Forelimb muscle (tissue), 1 donor: Measurements from ENCODE around the gene PPFIA2. TPM values are rescaled to one million over a fixed set of nuclear protein-coding genes. Genes with fewer than 3 reads are reported as not detected.
A peak's percentile ranks its signal among the peaks of the same experiment; 100 is the strongest.
"Not testable (repeated sequence)": the region's sequence is repeated elsewhere in the genome, so short reads cannot be mapped to it uniquely, and the experiment has no call there.

Experiments used
- DNase-seq: peaks from one replicate; pipeline ENCODE4 v3.0.0-alpha.2; 2013; ENCODE audit warnings: low read depth
- polyA plus RNA-seq: library from polyadenylated mRNA; unstranded; fragments of 120-200 nt; gene quantifications from one replicate; pipeline ENCODE4 v1.2.1, GENCODE V29; 2013; ENCODE audit not compliant: insufficient read length

Gene PPFIA2
- polyA plus RNA-seq, 1 donor = 1.8 TPM

DNA sequence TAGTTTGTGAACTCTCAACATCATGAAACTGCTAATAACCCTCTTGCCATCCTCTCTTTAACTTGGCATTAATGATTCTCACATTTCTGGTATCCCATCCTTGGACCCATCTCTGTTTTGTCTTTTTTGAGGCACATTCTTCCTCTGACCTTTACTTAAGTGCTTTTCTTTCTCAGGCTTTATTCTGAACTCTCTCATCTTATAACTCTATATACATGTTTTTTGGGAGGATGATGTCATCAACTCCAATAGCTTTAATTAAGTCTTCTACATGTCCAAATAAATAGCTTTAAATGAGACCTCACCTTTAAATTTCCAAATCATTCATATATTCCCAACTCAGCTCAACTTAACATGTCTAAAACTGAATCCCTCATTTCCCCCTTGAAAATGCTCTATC, 88.4 kb downstream of the PPFIA2 start:
- no peak for DNase-seq

DNA sequence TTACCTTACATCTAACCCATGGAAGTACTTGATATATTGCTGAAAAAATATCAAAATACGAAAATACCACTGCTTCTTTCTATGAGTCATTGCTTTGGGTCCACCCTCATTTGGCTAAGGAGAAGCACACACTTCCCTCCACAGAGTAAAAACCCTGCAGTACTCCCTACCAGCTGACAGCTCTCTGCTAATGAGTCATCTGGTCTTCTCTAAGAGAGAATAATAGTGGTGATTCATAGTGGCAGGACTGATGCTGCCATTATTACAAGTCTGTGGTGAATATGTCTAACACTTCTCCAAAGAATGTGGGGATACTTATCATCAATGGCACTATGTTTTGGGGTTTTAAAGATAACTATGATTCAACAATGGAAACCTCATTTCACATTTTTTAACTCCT, 90.7 kb downstream of the PPFIA2 start:
- no peak for DNase-seq

DNA sequence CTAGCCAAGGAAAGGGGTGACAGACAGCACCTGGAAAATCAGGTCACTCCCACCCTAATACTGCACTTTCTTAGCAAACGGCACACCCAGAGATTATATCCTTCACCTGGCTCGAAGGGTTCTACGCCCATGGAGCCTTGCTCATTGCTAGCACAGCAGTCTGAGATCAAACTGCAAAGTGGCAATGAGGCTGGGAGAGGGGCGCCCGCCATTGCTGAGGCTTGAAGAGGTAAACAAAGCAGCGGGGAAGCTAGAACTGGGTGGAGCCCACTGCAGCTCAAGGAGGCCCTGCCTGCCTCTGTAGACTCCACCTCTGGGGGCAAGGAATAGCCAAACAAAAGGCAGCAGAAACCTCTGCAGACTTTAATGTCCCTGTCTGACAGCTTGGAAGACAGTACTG, 99.8 kb downstream of the PPFIA2 start:
- not testable (repeated sequence) for DNase-seq

DNA sequence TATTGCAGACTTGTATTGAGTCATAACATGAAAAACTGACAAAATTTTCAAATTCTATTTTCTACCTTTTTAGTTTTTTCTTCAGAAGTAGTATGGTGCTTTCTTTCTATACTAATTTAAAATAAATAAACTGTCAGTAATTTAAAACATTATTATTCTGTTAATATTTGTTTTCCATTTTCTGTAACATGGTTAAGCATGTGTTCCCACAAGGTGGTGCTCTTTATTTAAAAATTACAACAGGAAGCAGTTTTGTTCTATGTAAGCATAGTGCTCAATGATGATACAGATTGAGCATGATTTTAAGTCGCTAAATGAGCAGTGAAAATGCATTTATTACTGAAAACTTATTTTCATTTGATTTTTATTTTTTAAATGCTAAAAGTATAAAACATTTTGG, 114.6 kb downstream of the PPFIA2 start:
- DNase-seq = peak; percentile 22

DNA sequence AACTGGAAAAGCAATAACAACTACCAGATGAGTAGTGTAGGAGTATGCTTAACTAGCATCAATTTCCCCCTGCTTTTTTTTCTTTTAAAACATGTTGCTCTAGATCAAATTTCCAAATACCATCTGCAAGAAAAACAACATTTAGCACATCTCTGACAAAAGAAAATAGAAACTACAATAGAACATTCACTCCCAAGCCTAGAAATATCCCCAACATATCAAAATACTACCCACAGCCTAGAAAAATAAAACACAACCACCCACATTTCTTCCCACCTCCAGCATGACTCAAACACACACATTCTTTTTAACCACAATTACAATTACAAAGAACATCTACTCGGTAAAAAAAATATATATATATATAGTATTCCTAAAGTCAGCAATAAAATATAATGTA, 120.0 kb downstream of the PPFIA2 start:
- DNase-seq = no peak

DNA sequence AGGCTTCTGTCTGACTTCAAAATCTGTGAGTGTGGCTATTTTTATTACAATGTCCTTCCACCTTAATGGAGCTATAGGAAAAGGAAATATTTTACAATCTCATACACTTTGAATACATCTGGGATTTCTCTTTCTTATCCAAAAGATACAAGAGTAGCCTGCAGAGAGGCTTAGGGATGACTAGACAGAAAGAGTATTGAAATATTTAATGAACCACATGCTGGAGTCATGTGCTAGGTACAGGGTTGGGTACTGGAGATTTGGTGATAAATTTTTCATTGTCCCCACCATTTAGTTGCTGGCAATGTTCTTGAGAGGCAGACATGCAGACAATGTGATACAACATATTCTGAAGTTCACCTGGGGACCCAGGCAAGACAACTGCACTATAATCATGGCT, 126.0 kb downstream of the PPFIA2 start:
- no peak for DNase-seq

DNA sequence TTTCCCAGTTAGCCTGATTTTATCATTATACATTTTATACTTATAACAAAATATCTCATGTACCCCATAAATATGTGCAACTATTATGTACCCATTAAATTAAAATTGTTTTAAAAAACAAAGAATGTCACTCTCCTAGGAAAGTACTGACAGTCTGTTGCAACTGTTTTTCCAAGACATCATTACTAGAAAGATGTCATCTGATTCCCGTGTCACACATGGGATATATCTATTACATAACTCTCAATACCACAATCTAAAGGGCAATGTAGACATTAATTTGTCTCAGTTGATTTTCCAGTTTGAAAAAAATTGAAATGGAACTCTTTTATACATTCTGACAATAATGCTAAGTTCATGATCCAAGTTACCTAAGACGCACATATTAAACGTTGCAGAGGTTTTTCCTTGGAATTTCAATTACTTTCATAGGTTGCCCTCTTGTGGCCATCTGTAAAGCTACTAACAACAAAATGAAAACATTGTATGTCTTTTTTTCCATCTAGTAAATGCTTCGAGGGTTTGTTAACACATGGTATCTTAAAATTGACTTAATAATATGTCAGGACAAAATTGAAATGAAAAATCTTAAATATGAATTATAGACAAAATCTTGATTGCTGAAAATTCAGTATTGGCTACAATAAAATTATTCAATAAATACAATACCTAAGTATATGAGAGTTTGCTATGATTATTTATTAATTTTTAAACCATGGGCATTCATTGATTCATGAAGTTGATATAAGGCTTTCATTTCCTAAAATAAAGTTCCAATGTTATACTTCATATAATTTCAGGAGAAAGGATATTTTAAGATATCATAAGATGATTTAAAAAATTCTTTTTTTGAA, 131.6 kb downstream of the PPFIA2 start:
- DNase-seq = peak; percentile 14

DNA sequence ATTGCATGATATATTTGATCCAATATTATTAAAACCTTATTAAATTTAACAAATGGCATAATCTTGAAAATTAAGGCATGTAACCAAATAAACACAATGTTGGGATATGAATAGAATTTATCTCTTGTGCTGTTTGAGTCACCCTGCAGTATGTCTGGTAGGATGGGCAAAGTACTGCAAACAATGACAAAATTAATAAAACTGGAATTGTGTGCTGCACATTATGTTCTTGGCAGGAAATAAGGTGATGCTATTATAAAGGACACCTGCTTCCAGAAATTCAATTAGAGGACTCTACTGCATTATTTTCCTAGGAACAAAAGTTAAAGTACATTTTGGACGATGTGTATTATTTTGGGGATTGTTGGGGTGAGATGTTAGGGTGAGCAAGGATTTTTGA, 132.7 kb downstream of the PPFIA2 start:
- DNase-seq = no peak

DNA sequence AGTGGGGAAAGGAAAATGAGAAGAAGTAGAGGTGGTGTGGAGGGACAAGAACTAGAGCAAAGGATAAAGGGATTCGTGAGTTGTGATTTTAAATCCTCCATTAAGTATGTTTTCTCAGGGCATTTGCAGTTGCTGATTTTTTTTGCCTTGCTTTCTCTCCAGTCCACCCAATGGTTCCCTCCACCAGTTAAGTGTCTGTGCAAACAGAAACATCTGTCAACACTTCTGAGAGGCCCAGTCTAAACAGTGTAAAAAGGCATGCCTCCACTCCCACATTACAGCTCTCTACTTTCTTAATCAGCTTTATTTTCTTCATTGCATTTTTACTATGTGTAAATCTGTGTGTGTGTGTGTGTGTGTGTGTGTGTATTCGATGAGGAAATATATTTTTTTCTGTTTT, 141.2 kb downstream of the PPFIA2 start:
- DNase-seq = no peak

DNA sequence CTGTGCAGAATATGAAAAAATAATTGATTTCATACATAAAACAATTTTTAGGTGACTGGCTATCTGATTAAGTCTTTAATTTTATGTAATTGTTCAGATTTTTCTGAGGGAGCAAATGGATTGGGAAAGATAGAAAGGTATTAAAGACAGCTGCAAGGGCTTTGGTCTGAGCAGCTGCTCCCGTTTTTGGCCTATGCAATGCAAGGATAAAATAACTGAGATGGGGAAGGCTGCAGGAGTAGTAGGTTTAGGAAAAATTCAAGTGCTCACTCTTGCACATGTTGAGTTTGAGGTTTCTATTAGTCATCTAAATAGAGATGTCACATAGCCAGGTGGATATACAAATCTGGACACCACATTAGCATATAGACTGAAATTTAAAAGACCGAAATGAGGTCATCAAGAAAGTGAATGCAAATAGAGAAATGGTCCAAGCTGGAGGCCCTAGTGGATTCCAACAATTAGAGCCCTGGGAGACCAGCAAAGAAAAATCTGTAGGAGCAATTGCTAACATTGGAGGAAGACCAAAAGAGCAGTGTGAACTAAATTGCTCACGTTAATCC, 144.0 kb downstream of the PPFIA2 start:
- DNase-seq = no peak

DNA sequence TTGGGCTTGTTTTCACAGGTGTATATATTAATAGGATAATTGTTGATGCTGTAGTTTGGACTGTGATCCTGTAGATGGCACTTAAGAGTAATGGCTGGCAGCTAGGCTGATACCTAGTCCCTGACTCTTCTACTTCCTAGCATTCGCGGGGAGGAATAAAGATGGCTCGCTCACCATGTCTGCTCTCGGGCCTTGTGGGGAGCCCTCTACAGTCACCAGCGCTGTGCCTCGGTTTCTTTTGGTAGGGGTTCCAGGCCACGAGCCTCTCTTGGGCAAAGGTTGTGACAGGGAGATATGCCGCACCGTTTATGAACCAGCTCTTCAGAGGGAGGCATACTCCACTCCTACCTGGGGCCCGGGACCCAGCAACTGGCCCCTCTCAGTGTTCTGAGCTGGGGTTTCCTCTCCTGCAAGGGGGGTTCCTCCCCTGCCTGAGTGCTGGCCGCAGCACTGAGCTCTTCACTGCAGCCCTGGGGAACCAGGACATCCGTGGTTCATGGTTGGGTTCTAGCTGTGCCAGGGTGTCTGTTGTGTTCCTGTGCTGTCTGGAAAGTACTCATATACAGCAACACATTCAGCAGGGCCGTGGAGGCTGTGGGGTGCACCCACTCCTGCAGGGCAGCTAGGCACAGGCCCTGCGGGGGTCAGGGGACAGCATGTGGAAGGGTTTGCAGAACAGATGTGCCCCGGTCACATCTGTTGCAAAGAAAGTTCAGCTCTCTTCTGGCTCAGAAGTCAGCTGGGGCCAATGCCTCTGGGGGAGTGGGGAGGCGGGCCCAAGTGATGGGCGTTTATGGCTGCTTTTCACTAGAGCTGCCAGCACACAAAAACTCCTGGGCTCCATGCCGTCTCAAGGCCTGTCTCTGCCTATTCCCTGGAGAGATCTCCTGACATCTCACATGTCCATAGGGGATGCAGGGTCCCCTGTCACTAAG, 147.9 kb downstream of the PPFIA2 start:
- DNase-seq = no peak

DNA sequence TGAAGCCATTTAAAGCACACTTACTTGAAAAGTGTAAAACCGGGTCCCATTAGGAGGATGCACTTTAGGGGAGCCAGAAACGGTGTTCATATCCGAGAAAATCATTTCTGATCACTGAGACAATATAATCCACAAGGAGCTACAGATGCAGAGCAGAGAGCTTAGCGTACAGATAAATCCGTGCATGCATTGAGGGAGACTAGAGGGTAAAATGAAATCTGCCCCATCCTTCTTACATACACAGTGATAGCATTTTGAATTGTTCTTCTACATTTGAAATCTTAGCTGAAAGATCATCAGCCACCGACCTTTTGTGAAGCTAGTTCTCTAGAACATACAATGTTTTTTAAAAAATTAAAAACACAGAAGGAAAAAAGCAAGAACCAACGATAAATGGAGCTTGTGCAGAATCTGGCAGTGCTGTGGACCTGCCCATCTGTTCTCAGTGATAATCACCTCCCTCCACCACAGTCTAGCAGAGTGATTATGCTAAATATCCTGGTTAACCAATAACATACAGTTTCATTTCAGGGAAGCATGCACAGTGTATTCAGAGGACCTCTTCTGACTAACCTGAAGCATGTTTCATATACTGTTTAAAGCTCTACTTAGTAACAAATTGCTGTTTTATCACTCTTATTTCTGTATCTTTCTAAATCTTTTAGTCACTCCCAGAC, 161.1 kb downstream of the PPFIA2 start:
- DNase-seq = no peak

DNA sequence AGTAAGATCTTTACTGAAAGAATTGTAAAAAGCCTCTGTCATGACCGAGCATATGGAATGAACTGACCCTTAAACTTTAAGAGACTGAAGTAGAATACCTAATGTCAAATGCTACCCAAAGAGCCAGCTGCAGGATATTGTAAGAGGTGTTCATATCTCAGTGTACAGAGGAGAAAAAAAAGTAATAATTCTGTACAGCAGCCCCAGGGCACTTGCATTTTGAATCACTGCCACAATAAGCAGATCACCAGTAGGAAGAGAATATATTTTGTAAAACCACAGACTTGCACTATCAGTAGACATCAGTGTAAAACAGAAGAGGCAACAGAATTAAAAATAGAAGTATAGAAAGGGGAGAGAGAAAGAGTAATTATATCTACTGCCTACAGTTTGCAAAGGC, 162.6 kb downstream of the PPFIA2 start:
- no peak for DNase-seq

DNA sequence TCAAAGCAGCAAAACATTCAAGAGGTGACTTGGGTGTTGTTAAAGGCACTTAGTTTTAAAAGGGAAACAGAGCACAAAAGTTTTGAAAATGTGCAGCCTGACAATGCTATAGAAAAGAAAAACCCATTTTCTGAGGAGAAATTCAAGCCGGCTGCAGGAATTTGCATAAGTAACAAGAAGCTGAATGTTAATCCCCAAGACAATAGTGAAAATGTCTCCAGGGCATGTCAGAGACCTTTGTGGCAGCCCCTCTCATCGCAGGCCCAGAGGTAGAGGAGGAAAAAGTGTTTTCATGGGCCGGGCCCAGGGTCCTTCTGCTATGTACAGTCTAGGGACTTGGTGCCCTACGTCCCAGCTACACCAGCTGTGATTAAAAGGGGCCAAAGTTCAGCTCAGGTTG, 167.9 kb downstream of the PPFIA2 start:
- DNase-seq = no peak

DNA sequence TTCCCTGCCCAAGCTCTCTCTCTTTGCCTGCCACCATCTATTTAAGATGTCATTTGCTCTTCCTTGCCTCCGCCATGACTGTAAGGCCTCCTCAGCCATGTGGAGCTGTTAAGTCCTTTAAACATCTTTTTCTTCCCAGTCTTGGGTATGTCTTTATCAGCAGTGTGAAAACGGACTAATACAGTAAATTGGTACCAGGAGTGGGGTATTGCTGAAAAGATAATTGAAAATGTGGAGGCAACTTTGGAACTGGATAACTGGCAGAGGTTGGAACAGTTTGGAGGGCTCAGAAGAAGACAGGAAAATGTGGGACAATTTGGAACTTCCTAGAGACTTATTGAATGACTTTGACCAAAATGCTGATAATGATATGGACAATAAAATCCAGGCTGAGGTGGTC, 168.4 kb downstream of the PPFIA2 start:
- not testable (repeated sequence) for DNase-seq

DNA sequence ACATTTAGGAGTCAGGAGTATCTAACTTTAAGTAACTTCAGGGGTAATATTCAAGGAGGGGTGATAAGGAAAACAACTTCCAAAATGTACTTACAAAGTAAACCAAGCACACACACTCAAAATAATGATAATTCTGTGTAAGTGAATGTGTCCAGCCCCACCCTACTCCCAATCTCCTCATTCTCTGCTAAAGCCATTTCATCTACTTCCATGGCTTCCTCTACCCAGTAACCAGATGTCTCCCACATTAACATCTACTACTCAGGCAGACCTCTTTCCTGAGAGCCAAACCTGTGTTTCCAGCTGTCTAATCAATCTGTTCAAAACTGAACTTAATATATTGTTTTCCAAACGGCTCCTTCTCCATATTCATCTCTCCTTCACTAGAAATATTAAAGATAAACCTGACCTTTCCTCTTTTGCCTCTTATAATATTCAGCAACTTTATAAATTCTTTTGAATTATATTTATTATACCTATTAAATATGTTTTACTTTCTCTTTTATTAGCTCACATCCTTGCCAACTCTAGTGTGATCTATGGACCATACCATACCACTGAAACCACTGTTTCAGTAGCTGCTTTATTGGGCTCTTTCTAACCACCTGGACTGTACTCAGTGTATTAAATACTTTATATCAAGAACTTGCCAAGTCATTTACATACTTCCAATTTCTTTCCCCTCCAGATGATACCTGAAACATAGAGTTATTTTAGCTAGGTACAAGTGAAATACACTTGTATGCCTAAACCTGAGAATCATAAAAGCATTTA, 170.7 kb downstream of the PPFIA2 start:
- no peak for DNase-seq

DNA sequence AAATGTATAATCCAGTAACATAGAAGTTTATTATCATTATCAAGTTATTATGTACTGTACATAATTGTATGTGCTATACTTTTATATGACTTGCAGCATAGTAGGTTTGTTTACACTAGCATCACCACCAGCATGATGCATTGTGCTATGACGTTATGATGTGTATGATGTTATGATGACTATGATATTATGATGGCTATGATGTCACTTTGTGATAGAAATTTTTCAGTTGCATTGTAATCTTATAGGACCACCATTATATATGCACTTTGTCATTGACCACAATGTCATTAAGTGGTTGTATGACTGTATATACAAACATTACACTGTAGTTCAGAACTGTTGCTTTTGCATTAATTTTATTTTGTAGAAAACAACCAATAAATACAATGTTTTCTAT, 173.4 kb downstream of the PPFIA2 start:
- no peak for DNase-seq

DNA sequence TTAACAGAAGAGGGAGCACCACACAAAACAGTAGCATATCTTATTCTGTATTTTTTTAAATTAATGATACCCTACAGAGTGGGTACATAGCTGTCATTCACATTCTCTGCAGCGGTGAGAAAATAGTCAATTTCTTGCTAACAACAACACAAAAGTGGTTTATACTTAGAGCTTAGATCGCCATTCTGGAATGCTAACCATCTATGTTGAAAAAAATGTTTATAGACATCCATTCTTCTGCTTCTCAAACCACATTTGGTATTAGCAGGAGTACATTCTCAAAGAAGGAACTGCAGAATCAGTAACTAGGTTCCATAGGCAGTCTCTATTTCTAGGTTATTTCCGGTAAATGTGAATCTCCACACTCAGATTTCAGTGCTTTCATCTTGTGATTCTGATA, 185.9 kb downstream of the PPFIA2 start:
- no peak for DNase-seq

DNA sequence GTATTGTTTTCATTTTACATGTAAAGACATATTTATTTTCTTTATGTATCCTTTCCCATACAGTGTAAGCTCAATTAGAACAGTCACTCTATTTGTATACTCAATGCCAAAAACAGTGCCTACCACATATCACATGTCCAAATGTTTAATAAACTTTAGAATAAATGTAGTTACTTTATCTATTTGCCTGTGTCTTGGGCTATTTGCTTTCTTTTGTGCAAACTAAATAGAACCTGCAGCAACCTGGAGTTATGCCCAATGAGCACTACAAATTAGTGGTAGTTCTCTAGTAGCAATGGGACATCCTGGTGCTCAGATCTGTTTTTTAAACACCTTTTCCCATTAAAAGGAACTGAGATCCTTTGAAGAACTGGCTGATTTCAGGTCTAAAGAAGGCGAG, 186.7 kb downstream of the PPFIA2 start:
- no peak for DNase-seq

DNA sequence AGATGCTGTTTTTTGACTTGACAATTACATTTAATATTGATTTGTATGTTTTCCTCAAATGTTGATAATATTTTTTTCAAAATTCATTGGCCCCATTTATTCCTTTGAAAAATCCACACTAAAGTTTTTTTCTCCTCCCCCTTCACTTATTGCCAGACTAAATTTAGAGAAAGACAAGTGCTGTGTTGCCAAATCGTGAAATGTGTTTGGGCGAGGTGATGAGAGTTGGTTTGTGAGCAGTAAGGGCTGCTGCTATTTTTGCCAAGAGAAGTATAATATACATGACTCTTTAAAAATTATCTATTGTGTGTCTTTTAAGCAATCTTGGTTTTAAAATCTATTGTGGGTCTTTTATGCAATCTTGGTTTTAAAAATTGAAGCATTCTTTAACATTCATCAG, 188.9 kb downstream of the PPFIA2 start:
- no peak for DNase-seq

DNA sequence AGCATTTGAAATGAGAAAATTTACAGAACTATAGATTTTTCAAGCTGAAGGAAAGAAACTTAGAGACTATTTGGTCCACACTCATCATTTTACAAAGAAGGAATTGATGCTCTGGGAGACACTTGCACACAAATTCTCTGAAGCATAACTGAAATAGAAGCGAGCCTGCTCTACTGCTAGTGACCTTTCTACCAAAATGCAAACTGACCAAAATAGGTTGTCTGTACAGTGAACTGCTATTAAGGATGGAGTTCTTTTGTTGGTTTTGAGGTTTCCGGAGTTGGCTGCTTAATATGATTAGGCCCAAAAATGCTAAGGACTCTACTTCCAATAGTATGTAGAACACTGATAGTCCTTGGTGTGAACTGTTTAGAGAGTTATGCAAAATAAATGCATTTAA, 194.9 kb downstream of the PPFIA2 start:
- no peak for DNase-seq
